Fibroblast of skin of left biceps (primary cell): Measurements from ENCODE around the gene KNCN.

Experiments used
- DNase-seq, 2 experiments: peaks; one replicate each; pipeline ENCODE4 v3.0.0-alpha.2; 2013; ENCODE audit warnings: low read depth in 2 of 2

Gene KNCN

DNA sequence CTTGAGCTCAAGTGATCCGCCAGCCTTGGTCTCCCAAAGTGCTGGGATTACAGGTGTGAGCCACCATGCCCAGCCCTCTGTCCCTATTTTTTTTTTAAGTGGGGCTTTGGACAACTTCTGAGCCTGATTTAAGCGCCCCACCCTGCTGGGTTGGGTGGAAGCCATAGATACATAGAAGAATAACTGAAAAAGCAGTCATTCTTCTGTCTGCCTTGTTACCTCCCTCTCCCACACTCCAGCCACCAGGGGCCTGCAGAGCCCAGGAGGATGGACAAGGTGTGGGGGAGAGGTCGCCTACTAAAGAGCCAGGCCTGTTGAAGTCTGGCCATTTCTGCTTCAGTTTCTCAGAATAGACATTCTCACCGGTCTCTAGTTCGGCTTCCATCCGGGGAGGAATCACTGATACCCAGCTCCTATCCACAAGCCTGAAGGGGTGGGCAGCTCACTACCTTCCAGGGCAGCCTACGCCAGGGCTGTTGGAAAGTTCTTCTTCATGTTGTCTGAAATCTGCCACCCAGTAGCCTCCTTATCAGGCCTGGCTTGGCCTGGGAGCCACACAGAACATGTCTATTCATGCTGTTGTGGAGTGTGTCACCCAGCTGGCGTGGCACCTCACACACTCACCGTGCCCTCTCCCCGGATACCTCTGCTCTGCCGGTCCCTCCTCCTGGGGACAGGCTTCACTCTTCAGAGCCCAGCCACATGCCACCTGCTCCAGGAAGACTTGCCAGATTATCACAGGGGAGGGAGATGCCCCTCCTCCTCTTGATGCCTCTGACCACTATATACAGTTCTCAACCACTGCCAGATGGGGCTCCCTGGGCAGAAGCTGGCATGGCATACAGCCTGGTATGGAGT lies 27.7 kb downstream of the KNCN start:
- no peak for DNase-seq

DNA sequence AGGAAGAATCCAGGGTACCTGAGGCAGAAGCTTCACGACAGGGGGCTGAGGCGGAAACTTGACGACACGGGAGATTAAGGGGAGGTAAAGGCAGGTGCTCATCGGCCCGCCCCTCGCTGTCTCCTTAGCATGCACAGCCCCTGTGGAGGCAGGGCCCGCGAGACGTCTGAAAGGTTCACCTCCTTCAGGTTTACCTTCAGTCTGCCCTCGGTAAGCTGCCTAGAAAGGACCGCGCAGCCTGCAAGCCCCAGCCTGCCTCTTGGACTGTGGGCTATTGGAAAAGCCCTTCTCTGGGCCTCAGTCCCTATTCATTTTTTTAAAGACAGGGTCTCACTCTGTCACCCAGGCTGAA lies 28.5 kb downstream of the KNCN start:
- DNase-seq, result no peak

DNA sequence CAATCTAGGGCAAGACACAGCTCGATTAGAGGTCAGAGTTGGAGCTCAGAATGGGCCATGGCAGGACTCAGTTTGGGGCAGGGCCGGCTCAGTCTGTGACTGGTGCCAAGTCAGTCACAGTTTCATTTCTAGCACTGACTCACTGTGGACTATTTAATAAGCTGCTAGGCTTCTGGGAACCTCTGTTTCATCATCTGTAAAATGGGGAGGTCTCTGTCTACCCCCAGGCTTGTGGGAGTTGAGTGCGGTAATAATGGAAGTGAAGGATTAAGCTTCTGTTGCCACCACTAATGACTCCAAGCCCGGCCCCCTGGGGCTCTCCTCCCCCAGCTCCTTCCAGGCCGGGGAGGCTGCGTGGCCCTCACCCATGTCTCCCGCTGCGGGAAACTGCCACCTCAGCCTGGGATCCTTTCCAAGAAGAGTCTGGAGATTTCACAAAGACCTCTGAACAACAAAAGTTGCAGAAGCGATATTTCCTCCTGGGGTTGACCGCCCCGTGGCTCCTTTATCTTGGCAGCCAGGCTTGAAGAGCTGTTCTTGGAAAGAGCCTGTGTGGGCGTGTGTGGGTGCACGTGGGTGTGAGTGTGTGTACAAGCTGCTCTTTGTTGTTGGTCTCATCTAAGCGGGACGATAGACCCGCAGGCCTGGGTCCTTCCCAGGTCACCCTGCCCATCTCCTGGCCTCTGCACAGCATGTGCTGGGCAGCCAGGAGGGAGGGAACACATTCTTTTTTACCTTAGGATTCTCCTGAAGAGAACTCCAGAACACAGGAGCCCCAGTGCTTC lies 29.1 kb downstream of the KNCN start:
- peak; percentile 57 to 62 for DNase-seq

DNA sequence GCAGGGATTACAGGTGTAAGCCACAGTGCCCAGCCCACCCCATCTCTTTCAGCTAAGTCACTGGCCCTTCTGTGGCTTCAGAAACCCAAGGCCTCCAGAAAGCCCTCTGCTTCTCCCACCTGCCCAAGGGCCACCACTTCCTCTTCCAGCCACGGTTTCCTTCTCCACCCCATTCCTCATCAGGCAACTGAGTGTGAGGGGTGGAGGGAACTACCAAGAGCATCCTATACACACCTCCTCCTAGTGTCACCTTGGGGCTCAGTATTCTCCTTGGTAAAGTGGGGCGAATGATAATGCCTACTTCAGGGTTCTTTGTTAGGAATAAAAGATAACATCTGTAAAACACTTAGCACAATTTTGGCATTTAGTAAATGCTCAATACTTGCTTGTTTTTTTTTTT lies 30.0 kb downstream of the KNCN start:
- no peak for DNase-seq

DNA sequence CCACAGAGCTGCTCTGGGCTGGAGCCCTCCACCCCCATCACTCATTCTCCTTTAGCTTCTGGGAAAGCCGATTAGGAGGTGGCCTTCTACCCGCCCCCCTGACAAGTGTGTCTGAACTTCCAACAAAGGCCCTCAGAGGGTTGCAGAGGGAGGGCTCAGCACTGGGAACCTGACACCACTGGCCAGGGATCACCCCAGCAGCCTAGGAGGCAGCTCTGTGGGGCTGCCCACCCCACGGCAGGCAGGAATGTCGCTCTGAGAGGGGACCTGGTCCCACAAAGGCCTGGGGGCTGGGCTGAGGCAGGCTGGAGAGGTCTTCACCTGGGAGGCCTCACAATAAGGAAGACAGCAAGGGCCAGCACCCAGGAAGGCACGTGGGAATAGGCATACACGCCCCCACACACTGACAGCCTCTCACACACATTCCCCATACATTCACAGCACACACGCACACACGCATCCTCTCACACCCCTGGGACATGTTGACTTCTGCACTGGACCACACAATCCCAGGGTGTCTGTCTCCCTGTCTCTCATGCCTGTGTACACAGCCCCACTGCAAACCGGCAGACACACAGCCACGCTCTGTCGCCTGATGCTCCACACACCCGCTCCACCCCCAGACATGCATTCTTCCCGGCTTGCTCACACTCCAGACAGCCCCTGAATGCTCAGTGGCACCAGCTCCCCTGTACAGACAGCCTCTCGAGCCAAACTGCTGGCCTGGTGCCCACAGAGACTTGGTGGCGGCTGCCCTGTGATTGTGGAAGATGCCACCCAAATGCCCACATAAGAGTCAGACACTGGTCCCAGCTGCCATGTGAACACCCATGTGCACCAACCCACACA lies 31.2 kb downstream of the KNCN start:
- peak; percentile 50 to 57 for DNase-seq

DNA sequence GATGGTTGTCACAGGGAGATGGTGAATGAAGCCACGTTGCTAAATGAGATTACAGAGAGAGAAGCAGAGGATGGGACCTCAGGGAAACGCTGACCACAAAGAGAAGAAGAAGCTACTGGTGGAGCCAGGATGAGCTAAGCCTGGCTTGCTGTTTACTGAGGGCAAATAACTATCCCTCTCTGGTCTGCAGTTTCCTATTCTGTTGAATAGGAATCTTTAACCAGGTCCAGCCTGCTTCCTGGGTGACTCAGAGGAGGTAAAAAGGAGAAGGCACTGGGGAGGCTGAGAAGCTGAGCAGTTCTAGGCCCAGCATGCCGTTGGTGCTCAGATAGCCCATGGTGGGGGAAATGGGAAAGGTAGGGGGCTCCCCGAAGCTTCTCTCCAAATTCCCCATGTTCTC lies 32.2 kb downstream of the KNCN start:
- DNase-seq, result no peak

DNA sequence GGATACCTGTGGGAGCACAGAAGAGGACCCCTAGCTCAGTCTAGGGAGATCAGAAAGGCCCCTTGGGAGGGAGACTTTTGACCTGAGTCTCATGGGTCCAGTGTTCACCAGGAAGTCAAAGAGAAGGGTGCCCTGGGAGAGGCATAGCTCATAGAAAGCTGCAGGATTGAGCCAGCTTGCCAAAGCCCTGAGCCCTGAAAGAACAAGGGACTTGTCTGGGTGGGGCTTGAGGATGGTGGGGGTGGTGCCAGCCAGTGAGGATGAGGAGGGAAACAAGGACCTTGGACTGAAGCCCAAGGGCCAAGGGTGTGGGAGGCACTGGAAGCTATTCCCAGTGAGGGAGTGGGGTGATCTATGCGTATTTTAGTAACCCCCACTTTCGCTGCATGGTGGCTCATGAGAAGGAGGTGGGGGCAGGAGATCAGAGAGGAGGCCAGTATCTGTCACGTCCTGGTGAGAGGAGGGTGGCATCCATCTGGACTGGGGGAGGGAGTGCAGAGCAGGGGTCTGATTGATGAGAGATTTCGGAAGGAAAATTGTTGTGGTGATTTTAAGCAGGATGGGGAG lies 33.4 kb downstream of the KNCN start:
- DNase-seq, result no peak

DNA sequence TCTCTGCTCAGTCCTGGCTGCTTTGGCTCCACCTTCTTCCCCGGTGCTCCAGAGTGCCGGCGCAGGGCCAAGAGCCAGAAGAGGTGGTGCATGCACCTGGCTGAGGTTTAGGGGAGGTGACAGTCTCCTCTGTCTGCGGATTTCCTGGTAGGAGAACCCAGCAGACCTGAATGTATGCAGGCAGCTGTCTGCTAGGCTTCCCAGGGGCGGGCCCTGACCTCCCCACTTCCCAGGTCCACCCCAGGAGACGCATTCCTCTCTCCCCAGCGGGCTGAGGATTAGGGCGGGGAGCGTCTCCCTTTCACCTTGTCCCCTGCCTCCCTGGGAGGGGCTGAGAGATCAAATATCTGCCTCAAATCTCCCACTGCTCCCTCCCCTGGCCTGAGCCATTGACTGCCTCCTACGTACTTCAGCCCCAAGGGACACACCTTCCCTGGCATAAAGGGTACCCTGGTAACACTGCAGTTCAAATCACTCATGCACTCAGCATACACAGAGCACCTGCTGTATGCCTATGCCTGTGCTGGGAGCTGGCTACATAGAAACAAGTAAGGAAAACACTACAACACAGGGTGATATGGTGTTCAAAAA lies 34.3 kb downstream of the KNCN start:
- no peak for DNase-seq

DNA sequence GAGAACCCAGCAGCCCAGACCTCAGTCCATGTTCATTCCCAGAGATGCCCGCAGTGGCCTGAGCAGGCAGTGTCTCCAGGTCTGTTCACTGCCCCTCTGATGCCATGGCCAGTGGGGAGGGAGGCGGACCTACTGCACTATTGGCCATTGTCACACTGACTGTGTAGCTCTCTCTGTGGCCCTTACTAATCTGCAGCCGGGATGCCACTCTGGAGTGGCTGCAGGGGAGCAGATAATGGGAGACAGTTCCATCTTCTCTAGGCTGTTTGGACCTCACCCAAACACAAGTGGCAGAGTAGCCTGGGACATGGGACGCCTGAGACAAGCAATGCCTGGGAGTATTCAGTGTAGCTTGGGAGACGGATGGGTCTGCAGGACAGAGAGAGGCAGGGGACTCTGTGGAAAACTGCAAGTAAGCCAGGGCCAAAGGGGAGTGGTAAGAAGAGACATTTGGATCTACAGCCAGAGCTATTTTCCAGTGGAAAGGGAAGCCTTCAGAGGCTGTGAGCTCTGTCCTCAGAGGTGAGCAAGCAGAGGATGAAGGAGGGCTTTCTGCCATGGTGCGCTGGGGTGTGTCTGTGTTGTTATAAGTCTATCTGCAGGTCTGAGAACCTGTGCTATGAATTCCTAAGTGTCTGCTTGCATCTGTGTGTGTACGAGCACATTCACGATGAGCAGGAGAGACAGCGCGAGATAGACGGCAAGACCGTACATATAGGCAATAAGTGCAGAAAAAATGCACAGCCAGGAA lies 35.1 kb downstream of the KNCN start:
- no peak for DNase-seq

DNA sequence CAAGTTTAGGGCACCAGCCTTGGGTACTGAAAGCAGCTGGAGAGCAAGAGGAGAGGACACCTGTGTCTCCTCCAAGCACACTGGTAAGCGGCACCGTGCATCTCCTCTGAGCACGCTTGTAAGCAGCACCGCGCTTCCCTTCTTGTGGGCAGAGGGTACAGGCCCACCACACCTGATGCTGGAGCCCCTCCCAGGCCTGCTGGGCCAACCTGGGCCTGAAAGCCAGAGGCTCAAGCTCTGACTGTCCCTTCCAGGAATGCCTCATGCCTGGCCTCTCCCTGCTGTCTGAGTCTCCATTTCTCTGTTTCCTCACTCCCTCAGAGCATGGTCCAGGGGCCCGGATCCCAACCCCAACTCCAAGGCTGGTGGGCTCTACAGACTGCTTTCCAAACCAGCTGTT lies 35.9 kb downstream of the KNCN start:
- no peak for DNase-seq

DNA sequence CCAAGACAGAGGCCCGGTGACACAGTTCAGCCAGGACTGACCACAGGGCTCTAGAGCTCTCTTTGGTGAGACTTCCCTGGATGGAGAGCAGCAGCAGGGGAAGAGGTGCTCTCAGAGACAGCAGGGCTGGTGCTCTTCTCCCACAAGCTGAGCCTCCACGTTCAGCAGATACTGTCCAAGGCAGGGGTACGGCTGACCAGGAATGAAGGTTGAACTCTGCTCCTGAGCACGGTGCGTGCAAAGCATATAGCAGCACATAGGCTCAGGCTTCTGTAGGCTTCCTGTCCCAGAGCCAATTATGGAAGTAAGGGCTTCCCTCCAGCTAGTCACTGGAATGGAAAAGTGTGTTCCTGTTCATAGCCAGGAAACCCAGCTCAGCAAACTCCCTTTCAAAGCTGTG lies 37.9 kb downstream of the KNCN start:
- no peak for DNase-seq

DNA sequence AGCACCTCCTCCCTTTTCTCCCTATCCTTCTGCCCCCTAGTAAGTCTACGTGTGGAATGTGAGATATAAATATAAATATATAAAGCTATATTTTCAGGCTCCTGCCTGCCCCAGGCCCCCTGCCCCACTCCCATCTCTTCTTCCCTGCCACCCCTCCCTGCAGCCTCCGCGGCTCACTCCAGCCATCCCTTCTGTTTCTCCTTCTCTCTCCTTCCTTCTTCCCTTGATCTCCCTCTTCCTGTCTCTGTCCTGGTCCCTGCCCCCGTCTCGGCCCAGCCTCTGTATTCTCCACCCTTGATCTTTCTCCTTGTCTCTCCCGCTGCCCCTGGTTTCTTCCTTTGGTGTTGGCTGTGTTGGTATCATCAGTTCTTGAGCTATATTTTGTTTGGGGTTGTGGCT lies 38.7 kb downstream of the KNCN start:
- DNase-seq, result no peak

DNA sequence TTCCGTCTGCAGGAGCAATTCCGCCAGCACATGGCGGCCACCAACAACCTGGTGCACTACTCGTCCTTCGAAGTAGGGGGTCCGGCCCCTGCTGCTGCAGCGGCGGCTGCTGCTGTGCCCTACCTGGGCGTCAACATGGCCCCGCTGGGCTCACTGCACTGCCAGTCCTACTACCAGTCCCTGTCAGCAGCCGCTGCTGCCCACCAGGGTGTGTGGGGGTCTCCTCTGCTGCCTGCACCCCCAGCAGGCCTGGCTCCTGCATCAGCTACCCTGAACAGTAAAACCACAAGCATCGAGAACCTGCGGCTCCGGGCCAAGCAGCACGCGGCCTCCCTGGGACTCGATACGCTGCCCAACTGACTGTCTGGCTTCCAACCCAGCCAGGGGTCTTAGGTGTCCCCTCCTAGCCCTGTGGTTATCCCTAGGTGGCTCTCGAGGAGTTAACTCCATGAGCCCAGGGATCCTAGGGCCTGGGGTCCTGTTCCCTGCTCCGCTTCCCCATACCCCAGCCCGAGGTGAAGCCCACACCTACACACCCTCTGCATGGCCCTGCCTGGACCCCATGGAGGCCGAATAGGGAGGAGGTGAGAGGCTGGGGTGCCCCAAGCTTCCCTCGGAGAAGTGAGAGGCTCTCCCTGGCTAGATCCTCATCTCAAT lies 39.2 kb downstream of the KNCN start:
- no peak for DNase-seq

DNA sequence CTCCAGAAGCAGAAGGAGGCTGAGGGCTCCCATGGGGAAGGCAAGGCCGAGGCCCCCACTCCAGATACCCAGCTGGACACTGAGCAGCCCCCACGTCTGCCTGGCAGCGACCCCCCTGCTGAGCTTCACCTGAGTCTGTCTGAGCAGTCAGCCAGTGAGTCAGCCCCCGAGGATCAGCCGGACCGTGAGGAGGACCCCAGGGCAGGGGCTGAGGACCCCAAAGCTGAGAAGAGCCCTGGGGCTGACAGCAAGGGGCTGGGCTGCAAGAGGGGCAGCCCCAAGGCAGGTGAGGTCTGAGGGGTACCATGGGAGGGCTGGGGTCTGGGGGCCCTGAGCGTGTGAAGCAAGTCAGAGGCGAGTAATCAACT lies 40.5 kb downstream of the KNCN start:
- DNase-seq, result no peak

DNA sequence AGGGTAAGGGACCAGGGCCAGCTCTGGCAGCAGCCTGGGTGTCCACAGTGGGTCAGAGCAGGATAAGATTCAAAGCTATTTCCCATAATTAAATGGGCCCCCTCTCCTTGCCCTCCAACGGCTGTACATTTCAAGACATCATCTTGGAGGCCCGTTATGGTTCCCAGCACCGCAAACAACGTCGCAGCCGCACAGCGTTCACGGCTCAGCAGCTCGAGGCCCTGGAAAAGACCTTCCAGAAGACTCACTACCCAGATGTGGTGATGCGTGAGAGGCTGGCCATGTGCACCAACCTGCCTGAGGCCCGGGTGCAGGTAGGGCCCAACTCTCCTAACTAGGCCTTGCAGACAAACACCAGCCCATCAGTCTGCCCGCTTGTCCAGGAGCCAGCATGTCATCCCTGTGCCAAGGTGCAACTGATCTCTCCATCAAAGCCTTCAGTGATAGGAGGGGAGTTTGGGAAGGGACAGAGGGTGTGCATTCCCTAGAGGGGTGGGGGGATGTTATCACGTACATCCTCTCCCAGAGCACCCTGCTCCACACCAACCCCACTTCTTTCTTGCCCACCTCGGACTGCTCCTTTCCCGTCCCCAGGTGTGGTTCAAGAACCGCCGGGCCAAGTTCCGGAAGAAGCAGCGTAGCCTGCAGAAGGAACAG lies 41.0 kb downstream of the KNCN start:
- no peak for DNase-seq

DNA sequence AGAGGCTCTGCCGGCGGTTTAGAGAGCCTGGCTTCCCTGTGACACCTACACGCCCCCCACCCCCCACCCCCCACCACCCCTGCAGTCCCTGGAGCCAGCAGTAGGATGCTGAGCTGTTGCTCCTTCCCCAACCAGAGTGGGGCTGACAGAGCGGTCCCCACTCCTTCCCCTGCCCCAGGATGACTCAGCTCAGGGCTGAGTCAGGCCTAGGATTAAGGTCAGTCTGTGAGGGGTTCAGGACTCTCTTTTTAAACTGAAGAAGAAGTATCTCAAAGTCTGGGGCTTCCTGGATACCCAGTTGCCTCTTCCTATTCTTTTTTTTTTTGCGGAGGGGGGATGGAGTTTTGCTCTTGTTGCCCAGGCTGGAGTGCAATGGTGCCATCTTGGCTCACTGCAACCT lies 42.7 kb downstream of the KNCN start:
- no peak for DNase-seq

DNA sequence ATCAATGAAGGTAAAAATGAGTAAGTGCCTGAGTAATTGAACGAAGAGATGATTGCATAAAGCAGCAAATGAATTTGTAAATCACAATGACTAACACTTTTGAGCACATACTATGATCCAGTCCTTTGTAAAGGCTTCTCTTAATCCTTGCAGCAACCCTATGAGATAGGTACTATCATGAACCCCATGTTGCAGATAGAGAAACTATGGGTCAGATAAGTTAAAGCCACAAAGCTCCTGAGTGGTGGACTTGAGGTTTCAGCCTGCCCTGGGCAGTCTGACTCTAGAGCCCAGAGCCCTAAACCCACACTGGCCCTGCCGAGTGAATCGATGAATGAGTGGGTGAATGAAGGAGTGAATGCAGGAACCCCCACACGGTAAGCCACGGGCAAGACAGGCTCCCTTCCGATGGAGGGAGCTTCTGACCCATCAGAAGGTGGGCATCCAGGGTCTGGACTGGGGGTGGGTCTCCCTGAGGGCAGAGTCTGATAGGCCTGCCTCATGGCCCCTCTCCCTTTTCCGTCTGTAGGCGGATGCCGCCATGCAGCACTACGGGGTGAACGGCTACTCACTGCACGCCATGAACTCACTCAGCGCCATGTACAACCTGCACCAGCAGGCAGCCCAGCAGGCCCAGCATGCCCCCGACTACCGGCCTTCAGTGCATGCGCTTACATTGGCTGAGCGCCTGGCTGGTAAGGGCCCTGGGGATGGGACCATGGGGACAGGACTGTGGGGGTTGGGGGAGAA lies 44.8 kb downstream of the KNCN start:
- no peak for DNase-seq

DNA sequence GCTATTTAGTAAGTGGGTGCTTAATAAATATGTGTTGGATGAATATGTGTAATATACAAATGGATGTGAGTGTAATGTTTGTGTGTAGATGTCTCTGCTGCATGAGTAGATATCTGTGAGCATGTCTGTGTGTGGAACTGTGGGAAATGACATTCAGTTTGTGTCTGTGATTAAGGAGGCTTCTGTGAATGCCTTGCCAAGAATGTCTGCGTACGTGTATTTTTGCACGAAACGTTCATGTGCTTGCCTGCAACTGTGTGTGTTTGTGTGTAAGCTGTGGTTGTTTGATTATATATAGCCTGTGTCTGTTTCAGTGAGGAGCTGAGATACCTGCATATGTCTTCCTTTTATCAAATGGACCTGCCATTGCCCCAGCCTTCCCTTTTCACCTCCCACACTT lies 48.0 kb downstream of the KNCN start:
- no peak for DNase-seq

DNA sequence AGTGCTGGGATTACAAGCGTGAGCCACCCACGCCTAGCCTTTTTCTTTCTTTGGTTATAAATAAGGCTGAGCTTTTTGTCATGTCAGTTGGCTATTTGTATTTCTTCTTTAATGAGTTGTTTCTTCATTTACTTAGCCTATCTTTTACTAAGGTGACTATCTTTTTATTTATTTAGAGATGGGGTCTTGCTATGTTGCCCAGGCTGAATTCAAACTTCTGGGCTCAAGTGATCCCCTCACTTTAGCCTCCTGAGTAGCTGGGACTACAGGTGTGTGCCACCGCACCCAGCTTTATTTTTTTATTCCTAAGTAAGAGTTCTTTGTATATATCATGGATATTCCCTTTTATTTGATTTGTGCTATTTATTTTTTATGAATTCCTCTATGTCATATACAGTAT lies 49.9 kb downstream of the KNCN start:
- no peak for DNase-seq
